ENCODE measurements around the gene SAMHD1. TPM values are rescaled to one million over a fixed set of nuclear protein-coding genes. Genes with fewer than 3 reads are reported as not detected.
"Not testable (repeated sequence)": the region's sequence is repeated elsewhere in the genome, so short reads cannot be mapped to it uniquely, and the experiment has no call there.

Gene SAMHD1
- total and polyA plus RNA-seq, 2 of the 8 experiments (the other 6 are each of a cell fraction or from before 2014, with no cell fraction given) = 22.0 to 37.1 TPM

GRCh38 chr20:36908603-36909002 is 42.9 kb downstream of the SAMHD1 start:
- Histone ChIP-seq H3K79me2 (ENCODE audit: control insufficient read depth in 1 of 2, insufficient read depth in 2 of 2, low read length in 2 of 2) (no peaks in the 10 kb centered on the region), H3K14ac (ENCODE audit: insufficient read length) (no peak overlapping the region), H2AFZ (ENCODE audit: low read length) (no peak overlapping the region), H3K18ac (ENCODE audit: extremely low read depth, low read length) (no peak overlapping the region), H3K4me2 (ENCODE audit: insufficient read depth in 1 of 2, low read depth in 2 of 2, low read length in 2 of 2) (no peak overlapping the region), H2BK15ac (ENCODE audit: low read length) (no peak overlapping the region), H2BK5ac (ENCODE audit: low read depth, low read length) (no peak overlapping the region), H3K9me3 (ENCODE audit: insufficient read depth in 2 of 2, low read depth in 1 of 2, low read length in 1 of 2) (no peaks in the 10 kb centered on the region), H4K91ac (replicated peaks; ENCODE audit: insufficient read length, low read length) (no peak overlapping the region), H2BK120ac (replicated peaks; ENCODE audit: low read depth, low read length) (no peak overlapping the region), H2BK20ac (ENCODE audit: low read length) (no peak overlapping the region), H3K23me2 (ENCODE audit: low read depth, low read length) (no peaks in the 10 kb centered on the region), H3K4me1 (replicated peaks in 1 of 4; ENCODE audit: control insufficient read depth in 3 of 4, insufficient read depth in 4 of 4, low read length in 3 of 4) (peaks cover 0 to 6% (median 2%) of the 10 kb centered on the region in 4 experiments; a peak in 4 of 7 replicates), H3K79me1 (ENCODE audit: low read depth, low read length) (no peaks in the 10 kb centered on the region), H4K20me1 (replicated peaks in 1 of 2; ENCODE audit: control insufficient read depth in 1 of 2, insufficient read depth in 2 of 2, low read length in 2 of 2) (peaks cover 0 to 1% of the 10 kb centered on the region in 2 experiments), H2AK5ac (ENCODE audit: low read depth, low read length) (no peak overlapping the region), H3K4ac (replicated peaks; ENCODE audit: insufficient read length, low read depth, low read length) (no peak overlapping the region), H2BK12ac (ENCODE audit: low read depth, low read length) (no peak overlapping the region), H4K5ac (ENCODE audit: insufficient read length, low read depth, low read length) (no peak overlapping the region), H3K36me3 (ENCODE audit: control insufficient read depth in 2 of 4, insufficient read depth in 4 of 4, low read length in 3 of 4) (peaks cover 2 to 53% (median 6%) of the 10 kb centered on the region in 4 experiments; a peak in 7 of 8 replicates), H3K27me3 (replicated peaks in 1 of 4; ENCODE audit: control insufficient read depth in 3 of 4, extremely low read depth in 1 of 4, insufficient read depth in 3 of 4, low read length in 3 of 4) (no peaks in the 10 kb centered on the region), H3K9ac (replicated peaks in 1 of 4; ENCODE audit: extremely low read depth in 1 of 4, low read depth in 3 of 4, low read length in 3 of 4) (no peak overlapping the region), H4K8ac (ENCODE audit: extremely low read depth, insufficient read depth, low read length) (no peak overlapping the region), H3K56ac (replicated peaks; ENCODE audit: insufficient read length, low read depth, low read length) (no peak overlapping the region), H3K4me3 (ENCODE audit: extremely low read depth in 1 of 4, insufficient read depth in 2 of 4, low read depth in 3 of 4, low read length in 4 of 4) (no peak overlapping the region), H3K27ac (ENCODE audit: low read depth, low read length) (no peak overlapping the region), H3K23ac (ENCODE audit: insufficient read length) (no peak overlapping the region)
- CTCF ChIA-PET (ENCODE audit: partially characterized antibody) = interaction anchor here (1.2 to 2.0 kb wide), 6 partner anchors 11 to 115 kb away, joined by 3 to 10 read pairs (median 4); no protein-coding TSS in a partner anchor
- 84% methylated on average over 4 of the region's 4 CpGs; no CpG with 5 or more reads in 1 of the 2 experiments for WGBS, 2 experiments (ENCODE audit: extremely low coverage in 1 of 2, insufficient coverage in 1 of 2, insufficient read length in 1 of 2, insufficient replicate concordance in 2 of 2, low coverage in 1 of 2, low lambda C conversion rate in 2 of 2, missing lambda C conversion rate in 1 of 2)
- no peak for TF ChIP-seq SUZ12 (IDR thresholded peaks at IDR 0.05; ENCODE audit: low read length)
- FAIRE-seq (no peak), DNase-seq (ENCODE audit: low read depth in 1 of 2, low spot score in 2 of 2) (no peak)
- POLR2A ChIA-PET (ENCODE audit: partially characterized antibody) = no interaction called here

GRCh38 chr20:36906086-36906485 is 45.4 kb downstream of the SAMHD1 start:
- H3K4me1 ChIP-seq (replicated peaks in 1 of 4; ENCODE audit: control insufficient read depth in 3 of 4, insufficient read depth in 4 of 4, low read length in 3 of 4); H3K4ac ChIP-seq (replicated peaks; ENCODE audit: insufficient read length, low read depth, low read length); H3K79me2 ChIP-seq (ENCODE audit: control insufficient read depth in 1 of 2, insufficient read depth in 2 of 2, low read length in 2 of 2); H3K9me3 ChIP-seq (ENCODE audit: insufficient read depth in 2 of 2, low read depth in 1 of 2, low read length in 1 of 2); H3K18ac ChIP-seq (ENCODE audit: extremely low read depth, low read length); H2BK15ac ChIP-seq (ENCODE audit: low read length); H3K4me3 ChIP-seq (ENCODE audit: extremely low read depth in 1 of 4, insufficient read depth in 2 of 4, low read depth in 3 of 4, low read length in 4 of 4); H2BK12ac ChIP-seq (ENCODE audit: low read depth, low read length); H3K79me1 ChIP-seq (ENCODE audit: low read depth, low read length); H4K20me1 ChIP-seq (replicated peaks in 1 of 2; ENCODE audit: control insufficient read depth in 1 of 2, insufficient read depth in 2 of 2, low read length in 2 of 2); H2BK120ac ChIP-seq (replicated peaks; ENCODE audit: low read depth, low read length); DNase-seq (ENCODE audit: low read depth in 1 of 2, low spot score in 2 of 2); H3K23me2 ChIP-seq (ENCODE audit: low read depth, low read length); H3K23ac ChIP-seq (ENCODE audit: insufficient read length); H4K8ac ChIP-seq (ENCODE audit: extremely low read depth, insufficient read depth, low read length); H3K27ac ChIP-seq (ENCODE audit: low read depth, low read length); H2BK20ac ChIP-seq (ENCODE audit: low read length); H2BK5ac ChIP-seq (ENCODE audit: low read depth, low read length); H4K91ac ChIP-seq (replicated peaks; ENCODE audit: insufficient read length, low read length); FAIRE-seq; H3K14ac ChIP-seq (ENCODE audit: insufficient read length); H3K27me3 ChIP-seq (replicated peaks in 1 of 4; ENCODE audit: control insufficient read depth in 3 of 4, extremely low read depth in 1 of 4, insufficient read depth in 3 of 4, low read length in 3 of 4); H2AFZ ChIP-seq (ENCODE audit: low read length); H3K4me2 ChIP-seq (ENCODE audit: insufficient read depth in 1 of 2, low read depth in 2 of 2, low read length in 2 of 2); H3K56ac ChIP-seq (replicated peaks; ENCODE audit: insufficient read length, low read depth, low read length); H4K5ac ChIP-seq (ENCODE audit: insufficient read length, low read depth, low read length); H2AK5ac ChIP-seq (ENCODE audit: low read depth, low read length); H3K9ac ChIP-seq (replicated peaks in 1 of 4; ENCODE audit: extremely low read depth in 1 of 4, low read depth in 3 of 4, low read length in 3 of 4): not testable (repeated sequence)
- WGBS, 2 experiments (ENCODE audit: extremely low coverage in 1 of 2, insufficient coverage in 1 of 2, insufficient read length in 1 of 2, insufficient replicate concordance in 2 of 2, low coverage in 1 of 2, low lambda C conversion rate in 2 of 2, missing lambda C conversion rate in 1 of 2) = 87% methylated on average over 7 of the region's 7 CpGs; no CpG with 5 or more reads in 1 of the 2 experiments
- ChIA-PET CTCF (ENCODE audit: partially characterized antibody) (interaction anchor here (0.6 to 1.3 kb wide), 4 partner anchors 8 to 26 kb away, joined by 3 to 5 read pairs (median 4); no protein-coding TSS in a partner anchor), POLR2A (ENCODE audit: partially characterized antibody) (interaction anchor here (0.6 to 1.0 kb wide), 2 partner anchors 18 to 109 kb away, joined by 3 read pairs; no protein-coding TSS in a partner anchor)
- H3K36me3 ChIP-seq (ENCODE audit: control insufficient read depth in 2 of 4, insufficient read depth in 4 of 4, low read length in 3 of 4) = peaks cover 4 to 65% (median 6%) of the 10 kb centered on the region in 4 experiments; a peak in 7 of 8 replicates
